GM21723 (cell line): Measurements from ENCODE around the gene BMP7.
"Not testable (repeated sequence)": the region's sequence is repeated elsewhere in the genome, so short reads cannot be mapped to it uniquely, and the experiment has no call there.

Experiments
- ATAC-seq: cut with Tn5 transposase; IDR thresholded peaks from one replicate; pipeline ENCODE4 v1.9.1; 2021; ENCODE audit warnings: mild to moderate bottlenecking, moderate library complexity; ENCODE audit not compliant: unreplicated experiment

BMP7 gene

GRCh38 chr20:57251344-57251743 is 15.1 kb downstream of the BMP7 start:
- ATAC-seq: no peak

GRCh38 chr20:57250607-57251343 is 15.7 kb downstream of the BMP7 start:
- no peak for ATAC-seq

GRCh38 chr20:57249772-57250171 is 16.7 kb downstream of the BMP7 start:
- ATAC-seq: no peak

GRCh38 chr20:57249073-57249472 is 17.4 kb downstream of the BMP7 start:
- ATAC-seq: no peak

GRCh38 chr20:57248132-57248797 is 18.2 kb downstream of the BMP7 start:
- ATAC-seq: no peak

GRCh38 chr20:57247292-57247965 is 19.0 kb downstream of the BMP7 start:
- ATAC-seq: no peak

- ATAC-seq: no peak
Observed at GRCh38 chr20:57245997-57246396, 20.4 kb downstream of the BMP7 start.

GRCh38 chr20:57244627-57245214 is 21.7 kb downstream of the BMP7 start:
- ATAC-seq: no peak

GRCh38 chr20:57244221-57244585 is 22.2 kb downstream of the BMP7 start:
- no peak for ATAC-seq

GRCh38 chr20:57243480-57244220 is 22.8 kb downstream of the BMP7 start:
- no peak for ATAC-seq

GRCh38 chr20:57242414-57242813 is 24.0 kb downstream of the BMP7 start:
- no peak for ATAC-seq

GRCh38 chr20:57241363-57241991 is 25.0 kb downstream of the BMP7 start:
- no peak for ATAC-seq

GRCh38 chr20:57240581-57241362 is 25.7 kb downstream of the BMP7 start:
- ATAC-seq: no peak

- not testable (repeated sequence) for ATAC-seq
Observed at GRCh38 chr20:57239725-57240124, 26.7 kb downstream of the BMP7 start.

- ATAC-seq: not testable (repeated sequence)
Observed at GRCh38 chr20:57239324-57239723, 27.1 kb downstream of the BMP7 start.

- ATAC-seq: no peak
Observed at GRCh38 chr20:57238089-57238488, 28.4 kb downstream of the BMP7 start.

- ATAC-seq: no peak
Observed at GRCh38 chr20:57237585-57237953, 28.9 kb downstream of the BMP7 start.

- no peak for ATAC-seq
Observed at GRCh38 chr20:57236813-57237584, 29.4 kb downstream of the BMP7 start.
